GM19043 (cell line): ENCODE results near the gene OSGIN1.

Source experiments
- ATAC-seq: cut with Tn5 transposase; IDR thresholded peaks from one replicate; pipeline ENCODE4 v1.9.1; 2021; ENCODE audit warnings: low read depth; ENCODE audit not compliant: unreplicated experiment

OSGIN1 gene

GRCh38 chr16:83956336-83957289 lies 3.6 kb downstream of the OSGIN1 start:
- ATAC-seq = no peak

GRCh38 chr16:83957296-83957855 lies 4.3 kb downstream of the OSGIN1 start:
- ATAC-seq = no peak

- ATAC-seq = no peak
These were observed 5.3 kb downstream of the OSGIN1 start for GRCh38 chr16:83958137-83958845.

- no peak for ATAC-seq
These were observed 6.0 kb downstream of the OSGIN1 start for GRCh38 chr16:83958846-83959565.

- ATAC-seq = no peak
These were observed 6.8 kb downstream of the OSGIN1 start for GRCh38 chr16:83959656-83960434.

- no peak for ATAC-seq
These were observed 7.6 kb downstream of the OSGIN1 start for GRCh38 chr16:83960521-83961249.

- no peak for ATAC-seq
These were observed 8.6 kb downstream of the OSGIN1 start for GRCh38 chr16:83961591-83961990.

GRCh38 chr16:83963277-83964119 lies 10.5 kb downstream of the OSGIN1 start:
- ATAC-seq = no peak

GRCh38 chr16:83964684-83965443 lies 11.8 kb downstream of the OSGIN1 start:
- ATAC-seq = no peak

GRCh38 chr16:83965444-83966152 lies 12.6 kb downstream of the OSGIN1 start:
- no peak for ATAC-seq

- ATAC-seq = no peak
These were observed 13.2 kb downstream of the OSGIN1 start for GRCh38 chr16:83966153-83966696.

- no peak for ATAC-seq
These were observed 14.1 kb downstream of the OSGIN1 start for GRCh38 chr16:83967091-83967490.

- ATAC-seq = no peak
These were observed 14.8 kb downstream of the OSGIN1 start, which contains the start of gene NECAB2 for GRCh38 chr16:83967838-83968305. Gene NECAB2, plus strand, starts transcription at chr16:83968244. Its CDS starts 405 bp downstream, at chr16:83968649.

GRCh38 chr16:83968306-83968851 lies 15.3 kb downstream of the OSGIN1 start:
- ATAC-seq = no peak

- no peak for ATAC-seq
These were observed 16.0 kb downstream of the OSGIN1 start for GRCh38 chr16:83968891-83969649.
